GM23338 (cell line): ENCODE data around the gene GIPC2. TPM values are rescaled to one million over a fixed set of nuclear protein-coding genes. Genes with fewer than 3 reads are reported as not detected.

Experiments used
- ATAC-seq: fragments of 200-7000 bp; cut with Tn5 transposase; 3 replicates; pipeline ENCODE4 v1.9.1; 2020
- DNase-seq: peaks from one replicate; pipeline ENCODE4 v3.0.0-alpha.2; 2015; ENCODE audit warnings: low spot score
- H2AFZ ChIP-seq: fragments of 200-600 bp; sonication (generic); 2 replicates; pipeline ENCODE4 v1.8.0; 2016; ENCODE audit warnings: antibody characterized with exemption, mild to moderate bottlenecking, moderate library complexity
- H3F3A ChIP-seq: fragments of 200-600 bp; sonication (generic); replicated peaks from 2 replicates; pipeline ENCODE4 v1.8.0; 2017; ENCODE audit warnings: antibody characterized with exemption, mixed run types, low read depth
- H3K27ac ChIP-seq: fragments of 200-600 bp; sonication (generic); 2 replicates; pipeline ENCODE4 v1.6.1; 2016; ENCODE audit warnings: low read depth
- H3K27me3 ChIP-seq: fragments of 200-600 bp; sonication (generic); 2 replicates; pipeline ENCODE4 v1.8.0; 2016; ENCODE audit warnings: mild to moderate bottlenecking, mixed run types, moderate library complexity; ENCODE audit not compliant: insufficient read depth
- H3K36me3 ChIP-seq: fragments of 200-600 bp; sonication (generic); 2 replicates; pipeline ENCODE4 v1.8.0; 2016; ENCODE audit warnings: mild to moderate bottlenecking; ENCODE audit not compliant: insufficient read depth
- H3K4me1 ChIP-seq: fragments of 200-600 bp; sonication (generic); 2 replicates; pipeline ENCODE4 v1.8.0; 2016; ENCODE audit warnings: mild to moderate bottlenecking, moderate library complexity; ENCODE audit not compliant: insufficient read depth
- H3K4me2 ChIP-seq: fragments of 200-600 bp; sonication (generic); 2 replicates; pipeline ENCODE4 v1.7.1; 2017; ENCODE audit warnings: mixed run types
- H3K4me3 ChIP-seq: fragments of 200-600 bp; sonication (generic); 2 replicates; pipeline ENCODE4 v1.6.1; 2016; ENCODE audit warnings: mixed run types
- H3K79me2 ChIP-seq: fragments of 200-600 bp; sonication (generic); replicated peaks from 2 replicates; pipeline ENCODE4 v1.8.0; 2017; ENCODE audit warnings: mild to moderate bottlenecking; ENCODE audit not compliant: insufficient read depth
- H3K9me2 ChIP-seq: fragments of 200-600 bp; sonication (generic); 2 replicates; pipeline ENCODE4 v1.8.0; 2017; ENCODE audit not compliant: insufficient read depth
- H4K20me1 ChIP-seq: fragments of 200-600 bp; sonication (generic); replicated peaks from 2 replicates; pipeline ENCODE4 v1.8.0; 2017; ENCODE audit warnings: mild to moderate bottlenecking; ENCODE audit not compliant: insufficient read depth
- H3K27ac Mint-ChIP-seq: 2 replicates; pipeline ENCODE4 v1.8.0; 2020; ENCODE audit warnings: inconsistent platforms, mild to moderate bottlenecking, moderate library complexity, mixed read lengths
- H3K27me3 Mint-ChIP-seq: 3 replicates; pipeline ENCODE4 v1.8.0; 2022; ENCODE audit warnings: low read depth, mild to moderate bottlenecking, moderate library complexity, mixed read lengths, inconsistent platforms; ENCODE audit not compliant: insufficient read depth, poor library complexity
- H3K36me3 Mint-ChIP-seq: 3 replicates; pipeline ENCODE4 v1.8.0; 2021; ENCODE audit warnings: low read depth, mild to moderate bottlenecking, inconsistent platforms, moderate library complexity, mixed read lengths
- H3K4me1 Mint-ChIP-seq: 3 replicates; pipeline ENCODE4 v1.8.0; 2020; ENCODE audit warnings: mild to moderate bottlenecking, inconsistent platforms, mixed read lengths
- H3K4me3 Mint-ChIP-seq: 3 replicates; pipeline ENCODE4 v1.8.0; 2021; ENCODE audit warnings: moderate library complexity, mild to moderate bottlenecking, inconsistent platforms, mixed read lengths
- H3K9me3 Mint-ChIP-seq: 3 replicates; pipeline ENCODE4 v1.8.0; 2020; ENCODE audit warnings: moderate library complexity, mild to moderate bottlenecking, inconsistent platforms, mixed read lengths
- ETS1 ChIP-seq: IDR thresholded peaks from 2 replicates; pipeline ENCODE4 v1.6.1; 2016; ENCODE audit warnings: antibody characterized with exemption
- EZH2phosphoT487 ChIP-seq: fragments of 200-600 bp; sonication (generic); IDR thresholded peaks from one replicate; pipeline ENCODE4 v1.8.1; 2018; ENCODE audit warnings: antibody characterized with exemption; ENCODE audit not compliant: unreplicated experiment
- STAT1 ChIP-seq: IDR thresholded peaks from one replicate; pipeline ENCODE4 v1.6.1; 2016; ENCODE audit warnings: antibody characterized with exemption; ENCODE audit not compliant: unreplicated experiment
- ZNF114 ChIP-seq: fragments of 250-450 bp; sonication (Bioruptor Pico); IDR thresholded peaks from 2 replicates; pipeline ENCODE4 v1.5.0; 2020; ENCODE audit warnings: mild to moderate bottlenecking, moderate library complexity
- polyA plus RNA-seq: library from polyadenylated mRNA; unstranded; fragments of >200 nt; fragmentation: Nextera tagmentation; extraction: Ambion mirVana; gene quantifications from 2 replicates; pipeline ENCODE4 v1.2.1, GENCODE V29; 2016
- total RNA-seq: library from RNA; depleted of rRNA; stranded (reverse); fragments of >200 nt; shearing (Covaris generic); gene quantifications from 2 replicates; pipeline ENCODE4 v1.2.3, GENCODE V29; 2014
- TF ChIP-seq, protein P1 (sequence below), 2 experiments: fragments of 200-600 bp in 1 of 2; sonication (generic) in 1 of 2; conservative IDR thresholded peaks; 2 replicates each; pipeline versions ENCODE4 v1.5.1 to v1.6.1; 2016 to 2017; ENCODE audit warnings: antibody characterized with exemption in 2 of 2, low read depth in 2 of 2, mild to moderate bottlenecking in 2 of 2, moderate library complexity in 1 of 2
- TF ChIP-seq, protein P2 (sequence below): IDR thresholded peaks from one replicate; pipeline ENCODE4 v1.6.1; 2018; ENCODE audit warnings: antibody characterized with exemption; ENCODE audit not compliant: unreplicated experiment

GIPC2 gene
- total and polyA plus RNA-seq, 2 experiments from 2014 or later, result 1.2 to 1.5 TPM

- ATAC-seq (no peak), DNase-seq (no peak)
- no peak overlapping the region for H3K4me3 Mint-ChIP-seq
Measured at GRCh38 chr1:78143152-78143551, 97.4 kb downstream of the GIPC2 start.

More at GRCh38 chr1:78143152-78143551, 97.4 kb downstream of the GIPC2 start:
- H4K20me1 ChIP-seq, result no peaks in the 10 kb centered on the region
- no peaks in the 10 kb centered on the region for H3K36me3 ChIP-seq
- no peak overlapping the region for H3K4me3 ChIP-seq
- H3K36me3 Mint-ChIP-seq, result no peaks in the 10 kb centered on the region
- no peaks in the 10 kb centered on the region for H3K4me1 Mint-ChIP-seq
- no peaks in the 10 kb centered on the region for H3F3A ChIP-seq
- no peaks in the 10 kb centered on the region for H3K9me2 ChIP-seq
- H3K9me3 Mint-ChIP-seq, result no peaks in the 10 kb centered on the region
- H3K4me2 ChIP-seq, result no peak overlapping the region
- TF ChIP-seq EZH2phosphoT487 (no peak), STAT1 (no peak), ZNF114 (CRISPR knock-in tag) (no peak), ETS1 (no peak)
- TF ChIP-seq, protein P1, sequence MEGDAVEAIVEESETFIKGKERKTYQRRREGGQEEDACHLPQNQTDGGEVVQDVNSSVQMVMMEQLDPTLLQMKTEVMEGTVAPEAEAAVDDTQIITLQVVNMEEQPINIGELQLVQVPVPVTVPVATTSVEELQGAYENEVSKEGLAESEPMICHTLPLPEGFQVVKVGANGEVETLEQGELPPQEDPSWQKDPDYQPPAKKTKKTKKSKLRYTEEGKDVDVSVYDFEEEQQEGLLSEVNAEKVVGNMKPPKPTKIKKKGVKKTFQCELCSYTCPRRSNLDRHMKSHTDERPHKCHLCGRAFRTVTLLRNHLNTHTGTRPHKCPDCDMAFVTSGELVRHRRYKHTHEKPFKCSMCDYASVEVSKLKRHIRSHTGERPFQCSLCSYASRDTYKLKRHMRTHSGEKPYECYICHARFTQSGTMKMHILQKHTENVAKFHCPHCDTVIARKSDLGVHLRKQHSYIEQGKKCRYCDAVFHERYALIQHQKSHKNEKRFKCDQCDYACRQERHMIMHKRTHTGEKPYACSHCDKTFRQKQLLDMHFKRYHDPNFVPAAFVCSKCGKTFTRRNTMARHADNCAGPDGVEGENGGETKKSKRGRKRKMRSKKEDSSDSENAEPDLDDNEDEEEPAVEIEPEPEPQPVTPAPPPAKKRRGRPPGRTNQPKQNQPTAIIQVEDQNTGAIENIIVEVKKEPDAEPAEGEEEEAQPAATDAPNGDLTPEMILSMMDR (conservative IDR thresholded peaks at IDR 0.05; ENCODE audit: low read depth in 2 of 2), result no peak
- TF ChIP-seq, protein P2, sequence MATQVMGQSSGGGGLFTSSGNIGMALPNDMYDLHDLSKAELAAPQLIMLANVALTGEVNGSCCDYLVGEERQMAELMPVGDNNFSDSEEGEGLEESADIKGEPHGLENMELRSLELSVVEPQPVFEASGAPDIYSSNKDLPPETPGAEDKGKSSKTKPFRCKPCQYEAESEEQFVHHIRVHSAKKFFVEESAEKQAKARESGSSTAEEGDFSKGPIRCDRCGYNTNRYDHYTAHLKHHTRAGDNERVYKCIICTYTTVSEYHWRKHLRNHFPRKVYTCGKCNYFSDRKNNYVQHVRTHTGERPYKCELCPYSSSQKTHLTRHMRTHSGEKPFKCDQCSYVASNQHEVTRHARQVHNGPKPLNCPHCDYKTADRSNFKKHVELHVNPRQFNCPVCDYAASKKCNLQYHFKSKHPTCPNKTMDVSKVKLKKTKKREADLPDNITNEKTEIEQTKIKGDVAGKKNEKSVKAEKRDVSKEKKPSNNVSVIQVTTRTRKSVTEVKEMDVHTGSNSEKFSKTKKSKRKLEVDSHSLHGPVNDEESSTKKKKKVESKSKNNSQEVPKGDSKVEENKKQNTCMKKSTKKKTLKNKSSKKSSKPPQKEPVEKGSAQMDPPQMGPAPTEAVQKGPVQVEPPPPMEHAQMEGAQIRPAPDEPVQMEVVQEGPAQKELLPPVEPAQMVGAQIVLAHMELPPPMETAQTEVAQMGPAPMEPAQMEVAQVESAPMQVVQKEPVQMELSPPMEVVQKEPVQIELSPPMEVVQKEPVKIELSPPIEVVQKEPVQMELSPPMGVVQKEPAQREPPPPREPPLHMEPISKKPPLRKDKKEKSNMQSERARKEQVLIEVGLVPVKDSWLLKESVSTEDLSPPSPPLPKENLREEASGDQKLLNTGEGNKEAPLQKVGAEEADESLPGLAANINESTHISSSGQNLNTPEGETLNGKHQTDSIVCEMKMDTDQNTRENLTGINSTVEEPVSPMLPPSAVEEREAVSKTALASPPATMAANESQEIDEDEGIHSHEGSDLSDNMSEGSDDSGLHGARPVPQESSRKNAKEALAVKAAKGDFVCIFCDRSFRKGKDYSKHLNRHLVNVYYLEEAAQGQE, result no peak
- H2AFZ ChIP-seq, result no peak overlapping the region
- no peak overlapping the region for H3K27ac ChIP-seq
- H3K4me1 ChIP-seq, result no peaks in the 10 kb centered on the region
- H3K27me3 Mint-ChIP-seq, result peaks cover 6% of the 10 kb centered on the region
- H3K27ac Mint-ChIP-seq, result no peak overlapping the region
- H3K79me2 ChIP-seq, result no peaks in the 10 kb centered on the region
- no peaks in the 10 kb centered on the region for H3K27me3 ChIP-seq
